ENCODE measurements around the gene KDM3B.

The KDM3B gene

GRCh38 chr5:138369706-138370105 lies 17.2 kb downstream of the KDM3B start:
- Histone ChIP-seq H2AFZ (ENCODE audit: low read depth, low read length) (no peak overlapping the region), H3K27me3 (ENCODE audit: control insufficient read depth in 1 of 2, insufficient read depth in 1 of 2, low read length in 2 of 2) (no peaks in the 10 kb centered on the region), H3K14ac (ENCODE audit: low read length in 2 of 2) (no peak overlapping the region), H2BK12ac (ENCODE audit: low read length in 2 of 2) (no peak overlapping the region), H3K23ac (ENCODE audit: low read length in 2 of 2) (no peak overlapping the region), H4K8ac (ENCODE audit: low read length) (no peak overlapping the region), H3K9me3 (ENCODE audit: control insufficient read depth, low read length) (no peaks in the 10 kb centered on the region), H3K4me2 (ENCODE audit: low read length, poor library complexity, severe bottlenecking) (no peak overlapping the region), H3K36me3 (ENCODE audit: control insufficient read depth in 1 of 2, insufficient read depth in 2 of 2, low read depth in 1 of 2, low read length in 2 of 2) (peaks cover 4 to 14% of the 10 kb centered on the region in 2 experiments), H2BK120ac (ENCODE audit: low read depth, low read length) (no peak overlapping the region), H3K4ac (ENCODE audit: low read depth in 1 of 2, low read length in 2 of 2) (no peak overlapping the region), H3K18ac (ENCODE audit: low read depth in 1 of 2, low read length in 2 of 2) (no peak overlapping the region), H3K27ac (ENCODE audit: low read length, poor library complexity, severe bottlenecking) (no peak overlapping the region), H2BK5ac (ENCODE audit: low read depth, low read length, poor library complexity, severe bottlenecking) (no peak overlapping the region), H3K4me1 (ENCODE audit: control insufficient read depth, insufficient read depth, low read depth, low read length) (no peaks in the 10 kb centered on the region), H3K4me3 (ENCODE audit: insufficient read depth in 1 of 2, low read depth in 1 of 2, low read length in 2 of 2) (no peak overlapping the region), H2BK15ac (ENCODE audit: low read depth, poor library complexity, severe bottlenecking) (no peak overlapping the region), H2AK5ac (ENCODE audit: low read length, severe bottlenecking) (no peak overlapping the region), H4K91ac (ENCODE audit: low read length) (no peak overlapping the region), H3K79me1 (replicated peaks; ENCODE audit: low read length, poor library complexity, severe bottlenecking) (peaks cover 21% of the 10 kb centered on the region), H3K9ac (ENCODE audit: low read length) (no peak overlapping the region)
- DNase-seq, result no peak
- WGBS, result 71% methylated on average over 1 of the region's 2 CpGs

DNA sequence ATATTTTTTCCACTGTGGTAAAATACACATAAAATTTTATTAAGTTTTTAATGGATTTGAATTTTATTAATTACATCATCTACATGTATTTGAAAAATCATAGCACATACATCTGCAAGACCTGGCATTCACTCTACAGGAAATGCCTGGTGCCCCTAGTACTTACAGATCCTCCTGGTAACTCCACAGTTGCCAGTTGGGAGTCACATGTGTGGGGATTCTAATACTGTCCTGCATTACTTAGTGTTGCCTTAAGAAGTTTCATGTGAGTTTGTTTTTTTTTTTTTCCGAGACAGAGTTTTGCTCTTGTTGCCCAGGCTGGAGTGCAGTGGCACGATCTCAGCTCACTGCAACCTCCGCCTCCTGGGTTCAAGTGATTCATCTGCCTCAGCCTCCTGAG lies 18.1 kb downstream of the KDM3B start:
- Histone ChIP-seq H3K4me2 (ENCODE audit: low read length, poor library complexity, severe bottlenecking) (no peak overlapping the region), H3K9ac (ENCODE audit: low read length) (no peak overlapping the region), H3K9me3 (ENCODE audit: control insufficient read depth, low read length) (no peaks in the 10 kb centered on the region), H3K36me3 (ENCODE audit: control insufficient read depth in 1 of 2, insufficient read depth in 2 of 2, low read depth in 1 of 2, low read length in 2 of 2) (peaks cover 4 to 19% of the 10 kb centered on the region in 2 experiments), H2BK15ac (ENCODE audit: low read depth, poor library complexity, severe bottlenecking) (no peak overlapping the region), H2AK5ac (ENCODE audit: low read length, severe bottlenecking) (no peak overlapping the region), H3K27me3 (ENCODE audit: control insufficient read depth in 1 of 2, insufficient read depth in 1 of 2, low read length in 2 of 2) (no peaks in the 10 kb centered on the region), H2BK120ac (ENCODE audit: low read depth, low read length) (no peak overlapping the region), H3K79me1 (replicated peaks; ENCODE audit: low read length, poor library complexity, severe bottlenecking) (peaks cover 21% of the 10 kb centered on the region), H2AFZ (ENCODE audit: low read depth, low read length) (no peak overlapping the region), H3K4me1 (ENCODE audit: control insufficient read depth, insufficient read depth, low read depth, low read length) (no peaks in the 10 kb centered on the region), H3K4ac (ENCODE audit: low read depth in 1 of 2, low read length in 2 of 2) (no peak overlapping the region), H2BK12ac (ENCODE audit: low read length in 2 of 2) (no peak overlapping the region), H4K91ac (ENCODE audit: low read length) (no peak overlapping the region), H3K27ac (ENCODE audit: low read length, poor library complexity, severe bottlenecking) (no peak overlapping the region), H3K14ac (ENCODE audit: low read length in 2 of 2) (no peak overlapping the region), H3K4me3 (ENCODE audit: insufficient read depth in 1 of 2, low read depth in 1 of 2, low read length in 2 of 2) (no peak overlapping the region), H3K18ac (ENCODE audit: low read depth in 1 of 2, low read length in 2 of 2) (no peak overlapping the region), H2BK5ac (ENCODE audit: low read depth, low read length, poor library complexity, severe bottlenecking) (no peak overlapping the region), H3K23ac (ENCODE audit: low read length in 2 of 2) (no peak overlapping the region), H4K8ac (ENCODE audit: low read length) (no peak overlapping the region)
- 100% methylated on average over 2 of the region's 3 CpGs for WGBS
- DNase-seq, result no peak

GRCh38 chr5:138371454-138371853 lies 19.0 kb downstream of the KDM3B start:
- Histone ChIP-seq H3K9me3 (ENCODE audit: control insufficient read depth, low read length) (no peaks in the 10 kb centered on the region), H2AK5ac (ENCODE audit: low read length, severe bottlenecking) (no peak overlapping the region), H3K27ac (ENCODE audit: low read length, poor library complexity, severe bottlenecking) (no peak overlapping the region), H3K18ac (ENCODE audit: low read depth in 1 of 2, low read length in 2 of 2) (no peak overlapping the region), H3K4me2 (ENCODE audit: low read length, poor library complexity, severe bottlenecking) (no peak overlapping the region), H3K79me1 (replicated peaks; ENCODE audit: low read length, poor library complexity, severe bottlenecking) (peaks cover 22% of the 10 kb centered on the region), H3K27me3 (ENCODE audit: control insufficient read depth in 1 of 2, insufficient read depth in 1 of 2, low read length in 2 of 2) (no peaks in the 10 kb centered on the region), H4K8ac (ENCODE audit: low read length) (no peak overlapping the region), H3K4ac (ENCODE audit: low read depth in 1 of 2, low read length in 2 of 2) (no peak overlapping the region), H3K23ac (ENCODE audit: low read length in 2 of 2) (no peak overlapping the region), H4K91ac (ENCODE audit: low read length) (no peak overlapping the region), H2AFZ (ENCODE audit: low read depth, low read length) (no peak overlapping the region), H2BK120ac (ENCODE audit: low read depth, low read length) (no peak overlapping the region), H3K4me3 (ENCODE audit: insufficient read depth in 1 of 2, low read depth in 1 of 2, low read length in 2 of 2) (no peak overlapping the region), H2BK5ac (ENCODE audit: low read depth, low read length, poor library complexity, severe bottlenecking) (no peak overlapping the region), H3K9ac (ENCODE audit: low read length) (no peak overlapping the region), H3K4me1 (ENCODE audit: control insufficient read depth, insufficient read depth, low read depth, low read length) (no peaks in the 10 kb centered on the region), H2BK12ac (ENCODE audit: low read length in 2 of 2) (no peak overlapping the region), H3K36me3 (ENCODE audit: control insufficient read depth in 1 of 2, insufficient read depth in 2 of 2, low read depth in 1 of 2, low read length in 2 of 2) (peaks cover 11 to 23% of the 10 kb centered on the region in 2 experiments), H3K14ac (ENCODE audit: low read length in 2 of 2) (no peak overlapping the region), H2BK15ac (ENCODE audit: low read depth, poor library complexity, severe bottlenecking) (no peak overlapping the region)
- no peak for DNase-seq
- WGBS, result 95% methylated on average over 1 of the region's 2 CpGs

DNA sequence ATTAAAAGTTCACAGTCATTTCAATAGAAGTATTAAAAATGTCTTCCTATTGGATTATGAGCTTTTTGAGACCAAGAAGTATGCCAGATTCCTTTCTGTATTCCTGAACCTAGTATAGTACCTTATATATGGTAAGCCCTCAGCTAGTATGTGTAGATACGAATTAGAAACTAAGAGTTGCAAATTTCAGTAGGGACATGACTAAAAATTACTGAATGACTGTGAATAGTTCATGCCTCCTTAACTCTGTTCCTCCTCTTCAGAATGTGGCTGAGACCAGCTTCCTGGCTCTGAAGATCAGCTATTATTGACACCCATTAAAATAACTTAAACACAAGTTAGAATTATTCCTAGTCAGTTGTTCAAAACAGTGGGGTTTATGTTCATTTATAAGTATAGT lies 19.7 kb downstream of the KDM3B start:
- peaks cover 21% of the 10 kb centered on the region for H3K79me1 ChIP-seq (replicated peaks; ENCODE audit: low read length, poor library complexity, severe bottlenecking)
- H3K27ac ChIP-seq (ENCODE audit: low read length, poor library complexity, severe bottlenecking), result no peak overlapping the region
- H2BK15ac ChIP-seq (ENCODE audit: low read depth, poor library complexity, severe bottlenecking), result no peak overlapping the region
- peaks cover 11 to 30% of the 10 kb centered on the region in 2 experiments for H3K36me3 ChIP-seq (ENCODE audit: control insufficient read depth in 1 of 2, insufficient read depth in 2 of 2, low read depth in 1 of 2, low read length in 2 of 2)
- H2AFZ ChIP-seq (ENCODE audit: low read depth, low read length), result no peak overlapping the region
- H3K4me2 ChIP-seq (ENCODE audit: low read length, poor library complexity, severe bottlenecking), result no peak overlapping the region
- H3K23ac ChIP-seq (ENCODE audit: low read length in 2 of 2), result no peak overlapping the region
- no peak overlapping the region for H2AK5ac ChIP-seq (ENCODE audit: low read length, severe bottlenecking)
- H3K27me3 ChIP-seq (ENCODE audit: control insufficient read depth in 1 of 2, insufficient read depth in 1 of 2, low read length in 2 of 2), result no peaks in the 10 kb centered on the region
- H2BK5ac ChIP-seq (ENCODE audit: low read depth, low read length, poor library complexity, severe bottlenecking), result no peak overlapping the region
- no peak overlapping the region for H2BK12ac ChIP-seq (ENCODE audit: low read length in 2 of 2)
- 100% methylated on average over 1 of the region's 1 CpG for WGBS
- H3K14ac ChIP-seq (ENCODE audit: low read length in 2 of 2), result no peak overlapping the region
- no peak overlapping the region for H3K9ac ChIP-seq (ENCODE audit: low read length)
- no peak overlapping the region for H3K4ac ChIP-seq (ENCODE audit: low read depth in 1 of 2, low read length in 2 of 2)
- no peak overlapping the region for H4K8ac ChIP-seq (ENCODE audit: low read length)
- no peaks in the 10 kb centered on the region for H3K9me3 ChIP-seq (ENCODE audit: control insufficient read depth, low read length)
- no peak overlapping the region for H3K4me3 ChIP-seq (ENCODE audit: insufficient read depth in 1 of 2, low read depth in 1 of 2, low read length in 2 of 2)
- H4K91ac ChIP-seq (ENCODE audit: low read length), result no peak overlapping the region
- H3K18ac ChIP-seq (ENCODE audit: low read depth in 1 of 2, low read length in 2 of 2), result no peak overlapping the region
- H2BK120ac ChIP-seq (ENCODE audit: low read depth, low read length), result no peak overlapping the region
- no peaks in the 10 kb centered on the region for H3K4me1 ChIP-seq (ENCODE audit: control insufficient read depth, insufficient read depth, low read depth, low read length)
- DNase-seq, result no peak

Data from mesenchymal stem cell (in vitro differentiated cells and primary cell).